Loucy (cell line): Measurements from ENCODE around the gene EPHB1.

Source experiments
- H2AFZ ChIP-seq: fragments of 200-600 bp; sonication (generic); 2 replicates; pipeline ENCODE4 v1.6.0; 2016; ENCODE audit warnings: antibody characterized with exemption, mild to moderate bottlenecking, low read length, moderate library complexity
- H3F3A ChIP-seq: fragments of 200-600 bp; 2 replicates; pipeline ENCODE4 v1.6.0; 2016; ENCODE audit warnings: antibody characterized with exemption, low read depth, mild to moderate bottlenecking
- H3K27me3 ChIP-seq: fragments of 200-600 bp; sonication (generic); 2 replicates; pipeline ENCODE4 v1.6.1; 2014; ENCODE audit warnings: low read length, mild to moderate bottlenecking; ENCODE audit not compliant: insufficient read depth, poor library complexity, severe bottlenecking
- H3K36me3 ChIP-seq: fragments of 200-600 bp; sonication (generic); 2 replicates; pipeline ENCODE4 v1.6.1; 2016; ENCODE audit warnings: low read length; ENCODE audit not compliant: insufficient read depth
- H3K4me1 ChIP-seq: fragments of 200-600 bp; sonication (generic); 2 replicates; pipeline ENCODE4 v1.5.1; 2014; ENCODE audit warnings: low read length, mild to moderate bottlenecking; ENCODE audit not compliant: insufficient read depth, poor library complexity, severe bottlenecking
- H3K4me2 ChIP-seq: fragments of 200-600 bp; sonication (generic); 2 replicates; pipeline ENCODE4 v1.6.0; 2014; ENCODE audit warnings: antibody characterized with exemption, low read length, low read depth, mild to moderate bottlenecking; ENCODE audit not compliant: poor library complexity, severe bottlenecking
- H3K4me3 ChIP-seq: fragments of 200-600 bp; sonication (generic); 2 replicates; pipeline ENCODE4 v1.5.1; 2014; ENCODE audit warnings: low read length, mild to moderate bottlenecking, mixed read lengths; ENCODE audit not compliant: poor library complexity, severe bottlenecking
- H3K79me2 ChIP-seq: fragments of 200-600 bp; sonication (generic); 2 replicates; pipeline ENCODE4 v1.6.1; 2014; ENCODE audit warnings: low read length; ENCODE audit not compliant: insufficient read depth
- H3K9ac ChIP-seq: fragments of 200-600 bp; sonication (generic); 2 replicates; pipeline ENCODE4 v1.6.0; 2014; ENCODE audit warnings: mild to moderate bottlenecking, low read depth, low read length, moderate library complexity; ENCODE audit not compliant: poor library complexity, severe bottlenecking
- H3K9me2 ChIP-seq: fragments of 200-600 bp; sonication (generic); replicated peaks from 2 replicates; pipeline ENCODE4 v1.6.1; 2016; ENCODE audit warnings: low read depth, low read length, mixed read lengths
- H3K9me3 ChIP-seq: fragments of 200-600 bp; sonication (generic); 2 replicates; pipeline ENCODE4 v1.6.1; 2014; ENCODE audit warnings: mild to moderate bottlenecking, antibody characterized with exemption, low read length, low read depth; ENCODE audit not compliant: insufficient read depth
- H4K20me1 ChIP-seq: fragments of 200-600 bp; sonication (generic); 2 replicates; pipeline ENCODE4 v1.6.0; 2014; ENCODE audit warnings: antibody characterized with exemption, low read length, mild to moderate bottlenecking; ENCODE audit not compliant: insufficient read depth, poor library complexity, severe bottlenecking
- EZH2phosphoT487 ChIP-seq: fragments of 200-600 bp; IDR thresholded peaks from 2 replicates; pipeline ENCODE4 v1.6.1; 2018; ENCODE audit warnings: antibody characterized with exemption, mild to moderate bottlenecking, moderate library complexity, borderline replicate concordance

The EPHB1 gene

DNA sequence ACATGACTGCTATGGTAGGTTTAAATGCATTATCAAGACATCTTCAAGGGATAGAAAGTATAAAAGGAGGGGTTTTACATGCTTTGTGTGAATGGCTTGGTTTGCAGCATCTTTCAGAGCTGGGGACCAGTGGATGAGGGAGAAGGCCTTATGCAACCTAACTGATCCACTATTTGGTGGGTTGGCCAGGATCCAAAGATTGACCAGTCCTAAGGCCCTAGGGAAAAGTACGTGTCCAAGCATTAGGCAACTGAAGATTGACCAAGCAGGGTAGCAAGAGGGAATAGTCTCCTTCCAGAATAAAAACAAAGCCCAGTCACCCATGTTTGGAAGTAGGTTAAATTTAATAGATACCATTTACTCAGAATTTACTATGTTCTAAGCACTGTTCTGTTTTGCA, 509.3 kb downstream of the EPHB1 start:
- TF ChIP-seq EZH2phosphoT487 = no peak

More for the DNA sequence above, 509.3 kb downstream of the EPHB1 start:
- Histone ChIP-seq H3K4me3 (no peak overlapping the region), H3K9ac (no peak overlapping the region), H3F3A (no peaks in the 10 kb centered on the region), H3K36me3 (no peaks in the 10 kb centered on the region), H3K27me3 (no peaks in the 10 kb centered on the region), H3K9me3 (no peaks in the 10 kb centered on the region), H3K4me2 (no peak overlapping the region), H3K4me1 (no peaks in the 10 kb centered on the region), H3K79me2 (no peaks in the 10 kb centered on the region), H4K20me1 (no peaks in the 10 kb centered on the region), H2AFZ (no peak overlapping the region), H3K9me2 (no peaks in the 10 kb centered on the region)
